Right lobe of liver (tissue), 6 donors: ENCODE results near the gene CYP4A22. TPM values are rescaled to one million over a fixed set of nuclear protein-coding genes. Genes with fewer than 3 reads are reported as not detected.

ENCODE experiments used
- ATAC-seq, 4 donors: fragments of 200-7000 bp; cut with Tn5 transposase; one replicate each; pipeline ENCODE4 v1.9.1; 2020; ENCODE audit warnings: mild to moderate bottlenecking in 4 of 4, moderate library complexity in 4 of 4
- DNase-seq, 3 donors: peaks; one replicate each; pipeline ENCODE4 v3.0.0-alpha.2; 2020
- H3K27ac ChIP-seq, 3 donors: fragments of 200-600 bp; one replicate each; pipeline ENCODE4 v1.8.0; 2022
- H3K27me3 ChIP-seq, 2 donors: fragments of 200-600 bp; one replicate each; pipeline ENCODE4 v1.8.0; 2022
- H3K36me3 ChIP-seq, 4 donors: fragments of 200-600 bp; sonication (generic) in 1 of 4; one replicate each; pipeline versions ENCODE4 v1.5.1 to v1.8.0; 2017 to 2022; ENCODE audit warnings: control low read depth in 1 of 4
- H3K4me1 ChIP-seq, 4 donors: fragments of 200-600 bp; sonication (generic) in 1 of 4; one replicate each; pipeline versions ENCODE4 v1.5.1 to v1.8.0; 2017 to 2022; ENCODE audit warnings: control low read depth in 1 of 4
- H3K4me3 ChIP-seq, 3 donors: fragments of 200-600 bp; one replicate each; pipeline ENCODE4 v1.8.0; 2022
- H3K9me3 ChIP-seq, 4 donors: fragments of 200-600 bp; sonication (generic) in 1 of 4; one replicate each; pipeline versions ENCODE4 v1.5.1 to v1.8.0; 2017 to 2022; ENCODE audit warnings: control low read depth in 1 of 4
- POLR2A ChIP-seq: fragments of 450-650 bp; IDR thresholded peaks from one replicate; pipeline ENCODE4 v1.6.1; 2017; ENCODE audit warnings: antibody characterized with exemption, mild to moderate bottlenecking
- WGBS: methylation state at CpG from one replicate; pipeline ENCODE4 v1.1.6; 2018; ENCODE audit warnings: low coverage, low lambda C conversion rate; ENCODE audit not compliant: insufficient coverage; ENCODE audit errors: missing lambda C conversion rate; 5-methylcytosine and 5-hydroxymethylcytosine counted together
- intact Hi-C, 2 donors: fragments of 100-400 bp; cut with DNase I; formaldehyde crosslinking; loops; one replicate each; pipeline versions ENCODE4 v1.11.2 to v1.14.1; 2022
- total RNA-seq, 6 experiments: library from RNA; depleted of rRNA in 2 of 6; stranded (reverse); fragments of >200 nt in 2 of 6; fragmentation: NEBNext Ultra II Directional in 3 of 6; extraction: Animal tissue kit (Norgen Biotek cat#: 25700) in 3 of 6; gene quantifications; one replicate each; pipeline versions ENCODE4 v1.1.0 to v1.2.4, GENCODE V29; 2016 to 2023
- TF ChIP-seq, protein P1 (sequence below), 4 donors: fragments of 200-600 bp in 3 of 4; fragments of 450-650 bp in 1 of 4; IDR thresholded peaks; one replicate each; pipeline versions ENCODE4 v1.5.1 to v1.8.0; 2016 to 2022; ENCODE audit warnings: antibody characterized with exemption in 4 of 4, mild to moderate bottlenecking in 2 of 4
- donor health status: DM: no; HTN: yes; CAD: no.
- donor health status: DM: no; HTN: no; CAD: no.
- donor health status: DM: no; HTN: no; CAD: no.
- donor health status: DM: no; HTN: yes; CAD: no.
- donor health status: DM: no; HTN: yes; CAD: no.

CYP4A22 gene
- total RNA-seq, 6 experiments from 2014 or later, result 17.2 to 159 (median 48.9) TPM

DNA sequence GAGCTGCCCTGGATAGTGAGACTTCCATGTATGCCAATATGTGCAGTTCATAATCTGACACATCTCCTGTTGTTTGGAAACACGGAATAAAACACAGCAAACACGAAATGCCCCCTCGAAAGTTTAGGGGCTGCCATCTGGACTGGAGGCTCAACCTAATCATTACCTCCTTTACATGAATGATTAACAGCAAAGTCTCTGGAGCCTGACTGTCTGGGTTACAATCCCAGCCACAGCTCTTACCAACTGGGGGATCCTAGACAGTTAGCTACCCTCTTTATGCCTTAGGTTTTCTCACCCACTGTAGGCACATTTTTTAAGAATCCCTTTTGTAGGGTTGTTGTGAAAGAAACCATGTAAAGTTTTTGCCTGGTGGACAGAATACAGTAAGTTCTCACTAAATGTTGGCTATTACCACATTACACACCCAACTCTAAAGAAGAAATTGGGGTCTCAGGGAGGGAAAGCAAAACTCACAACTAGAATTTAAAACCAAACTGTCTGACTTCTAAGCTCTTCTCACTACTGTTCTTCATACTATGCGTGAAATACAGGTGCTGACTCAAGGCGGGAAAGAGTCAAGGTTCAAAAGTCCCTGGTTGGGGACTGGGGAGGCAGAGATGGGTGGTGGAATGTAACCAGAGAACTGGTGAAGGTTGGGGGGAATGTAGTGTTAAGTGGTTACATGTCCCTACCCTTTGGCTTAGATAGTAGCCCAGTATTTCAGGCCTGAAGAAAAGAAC is 24.2 kb downstream of the CYP4A22 start:
- no peaks in the 10 kb centered on the region for H3K4me1 ChIP-seq
- H3K27me3 ChIP-seq, result no peaks in the 10 kb centered on the region
- no peaks in the 10 kb centered on the region for H3K9me3 ChIP-seq
- ATAC-seq (no peak), DNase-seq (no peak)
- 54% methylated on average over 5 of the region's 5 CpGs for WGBS
- TF ChIP-seq, protein P1, sequence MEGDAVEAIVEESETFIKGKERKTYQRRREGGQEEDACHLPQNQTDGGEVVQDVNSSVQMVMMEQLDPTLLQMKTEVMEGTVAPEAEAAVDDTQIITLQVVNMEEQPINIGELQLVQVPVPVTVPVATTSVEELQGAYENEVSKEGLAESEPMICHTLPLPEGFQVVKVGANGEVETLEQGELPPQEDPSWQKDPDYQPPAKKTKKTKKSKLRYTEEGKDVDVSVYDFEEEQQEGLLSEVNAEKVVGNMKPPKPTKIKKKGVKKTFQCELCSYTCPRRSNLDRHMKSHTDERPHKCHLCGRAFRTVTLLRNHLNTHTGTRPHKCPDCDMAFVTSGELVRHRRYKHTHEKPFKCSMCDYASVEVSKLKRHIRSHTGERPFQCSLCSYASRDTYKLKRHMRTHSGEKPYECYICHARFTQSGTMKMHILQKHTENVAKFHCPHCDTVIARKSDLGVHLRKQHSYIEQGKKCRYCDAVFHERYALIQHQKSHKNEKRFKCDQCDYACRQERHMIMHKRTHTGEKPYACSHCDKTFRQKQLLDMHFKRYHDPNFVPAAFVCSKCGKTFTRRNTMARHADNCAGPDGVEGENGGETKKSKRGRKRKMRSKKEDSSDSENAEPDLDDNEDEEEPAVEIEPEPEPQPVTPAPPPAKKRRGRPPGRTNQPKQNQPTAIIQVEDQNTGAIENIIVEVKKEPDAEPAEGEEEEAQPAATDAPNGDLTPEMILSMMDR (IDR thresholded peaks at IDR 0.05), result no peak
- no peak for TF ChIP-seq POLR2A
- H3K36me3 ChIP-seq, result no peaks in the 10 kb centered on the region
- H3K27ac ChIP-seq, result no peak overlapping the region
- H3K4me3 ChIP-seq, result no peak overlapping the region
- intact Hi-C loops, result no loop called here

DNA sequence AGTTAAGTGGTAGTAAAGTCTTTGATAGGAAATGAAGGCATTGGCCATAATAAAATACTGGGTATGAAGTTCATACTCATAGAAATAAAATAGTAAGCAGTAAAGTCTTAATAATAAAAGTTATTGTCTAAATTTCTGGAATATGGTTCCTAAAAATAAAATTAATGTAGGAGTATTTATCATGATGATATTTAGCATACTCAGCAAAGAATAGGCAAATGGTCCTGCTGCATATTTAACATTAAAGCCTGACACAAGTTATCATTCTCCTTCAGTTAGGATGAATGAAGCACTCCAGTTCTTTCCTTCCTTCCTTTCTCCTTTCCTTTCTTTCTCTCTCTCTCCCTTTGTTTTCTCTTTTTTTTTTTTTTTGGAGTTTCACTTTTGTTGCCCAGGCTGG is 27.3 kb downstream of the CYP4A22 start:
- no peaks in the 10 kb centered on the region for H3K4me1 ChIP-seq
- H3K4me3 ChIP-seq, result no peak overlapping the region
- H3K36me3 ChIP-seq, result no peaks in the 10 kb centered on the region
- DNase-seq, result no peak
- H3K27me3 ChIP-seq, result no peaks in the 10 kb centered on the region
- no peak for TF ChIP-seq POLR2A
- TF ChIP-seq, protein P1 (IDR thresholded peaks at IDR 0.05), result no peak
- no peak overlapping the region for H3K27ac ChIP-seq
- intact Hi-C loops, result no loop called here
- ATAC-seq, result no peak
- H3K9me3 ChIP-seq, result no peaks in the 10 kb centered on the region

DNA sequence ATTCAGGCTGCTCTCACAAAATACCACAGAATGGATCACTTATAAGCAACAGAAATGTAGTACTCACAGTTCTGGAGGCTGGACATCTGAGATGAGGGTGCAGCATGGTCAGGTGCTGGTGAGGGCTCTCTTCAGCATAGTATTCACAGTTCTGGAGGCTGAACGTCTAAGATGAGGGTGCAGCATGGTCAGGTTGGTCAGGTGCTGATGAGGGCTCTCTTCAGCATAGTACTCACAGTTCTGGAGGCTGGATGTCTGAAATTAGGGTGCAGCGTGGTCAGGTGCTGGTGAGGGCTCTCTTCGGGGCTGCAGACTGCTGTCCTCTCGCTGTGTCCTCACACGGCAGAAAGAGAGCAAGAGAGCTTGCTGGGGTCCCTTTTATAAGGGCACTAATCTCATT is 35.5 kb downstream of the CYP4A22 start:
- TF ChIP-seq POLR2A, result no peak
- TF ChIP-seq, protein P1 (IDR thresholded peaks at IDR 0.05), result no peak
- no peak overlapping the region for H3K27ac ChIP-seq
- intact Hi-C loops, result no loop called here
- H3K36me3 ChIP-seq, result no peaks in the 10 kb centered on the region
- H3K9me3 ChIP-seq, result no peaks in the 10 kb centered on the region
- H3K4me1 ChIP-seq, result no peaks in the 10 kb centered on the region
- 75% methylated on average over 2 of the region's 5 CpGs for WGBS
- no peak overlapping the region for H3K4me3 ChIP-seq
- H3K27me3 ChIP-seq, result no peaks in the 10 kb centered on the region
- ATAC-seq (no peak), DNase-seq (no peak)

DNA sequence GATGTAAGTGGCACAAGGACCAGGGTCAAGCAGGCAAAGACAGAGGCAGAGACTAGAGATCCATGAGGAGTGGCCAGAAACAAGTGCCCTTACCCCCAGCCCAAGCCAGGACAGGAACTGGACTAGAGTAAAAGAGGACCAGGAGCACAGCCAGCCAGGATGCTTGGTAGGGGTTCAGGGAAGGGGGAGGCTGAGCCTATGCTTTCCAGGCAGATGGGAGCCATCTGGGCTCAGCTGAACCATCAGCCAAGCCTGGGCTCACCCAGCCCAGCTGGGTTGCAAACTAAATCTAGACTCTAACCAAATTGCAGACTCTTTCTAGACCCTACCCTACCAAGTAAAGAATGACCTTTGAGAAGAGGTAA is 37.4 kb downstream of the CYP4A22 start:
- DNase-seq (no peak), ATAC-seq (no peak)
- Histone ChIP-seq H3K4me3 (no peak overlapping the region), H3K27ac (no peak overlapping the region), H3K4me1 (no peaks in the 10 kb centered on the region), H3K27me3 (no peaks in the 10 kb centered on the region), H3K9me3 (no peaks in the 10 kb centered on the region), H3K36me3 (no peaks in the 10 kb centered on the region)
- intact Hi-C loops, result no loop called here
- TF ChIP-seq POLR2A, result no peak
- TF ChIP-seq, protein P1 (IDR thresholded peaks at IDR 0.05), result no peak
